Measurements from ENCODE around the gene TLL2.

TLL2 gene

DNA sequence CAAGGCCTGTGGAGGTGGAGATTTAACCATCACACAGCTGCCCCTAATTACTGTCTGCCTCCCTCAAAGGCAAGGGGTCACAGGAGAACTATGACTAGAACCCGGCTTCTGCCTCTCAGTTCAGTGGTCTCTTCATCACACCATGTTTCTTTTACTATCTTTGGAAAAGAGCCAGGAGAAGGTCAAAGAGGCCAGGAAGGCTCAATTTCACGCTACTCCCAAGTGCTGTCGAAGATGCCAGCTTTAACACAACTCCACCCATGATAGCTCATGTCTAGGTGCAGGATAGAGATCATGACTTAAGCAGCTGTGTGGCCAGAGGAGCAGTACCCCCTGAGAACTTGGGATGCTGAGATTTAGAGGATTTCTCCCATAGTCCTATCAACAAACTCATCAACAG lies 94.4 kb downstream of the TLL2 start:
- DNase-seq, result no peak

DNA sequence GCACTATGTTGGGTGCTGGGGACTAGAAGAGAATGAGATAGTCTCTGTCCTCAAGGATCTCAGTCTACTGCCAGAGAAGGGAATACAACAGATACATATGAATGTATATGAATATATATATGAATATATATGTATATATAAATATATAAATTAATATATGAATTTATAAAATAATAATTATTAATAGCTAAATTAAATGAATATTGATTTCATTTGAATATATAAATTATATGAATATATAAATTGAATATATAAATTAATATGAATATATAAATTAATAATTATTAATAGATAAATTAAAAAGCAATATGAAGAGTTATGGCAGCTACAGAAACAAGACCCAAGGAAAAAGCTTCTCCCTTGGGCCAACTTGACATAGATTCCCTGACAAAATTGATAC lies 95.1 kb downstream of the TLL2 start:
- DNase-seq, result no peak

- DNase-seq, result no peak
Observed at GRCh38 chr10:96417441-96417840, 96.3 kb downstream of the TLL2 start.

GRCh38 chr10:96416643-96417042 lies 97.1 kb downstream of the TLL2 start:
- DNase-seq, result no peak

GRCh38 chr10:96415891-96416554 lies 97.7 kb downstream of the TLL2 start:
- DNase-seq, result no peak

DNA sequence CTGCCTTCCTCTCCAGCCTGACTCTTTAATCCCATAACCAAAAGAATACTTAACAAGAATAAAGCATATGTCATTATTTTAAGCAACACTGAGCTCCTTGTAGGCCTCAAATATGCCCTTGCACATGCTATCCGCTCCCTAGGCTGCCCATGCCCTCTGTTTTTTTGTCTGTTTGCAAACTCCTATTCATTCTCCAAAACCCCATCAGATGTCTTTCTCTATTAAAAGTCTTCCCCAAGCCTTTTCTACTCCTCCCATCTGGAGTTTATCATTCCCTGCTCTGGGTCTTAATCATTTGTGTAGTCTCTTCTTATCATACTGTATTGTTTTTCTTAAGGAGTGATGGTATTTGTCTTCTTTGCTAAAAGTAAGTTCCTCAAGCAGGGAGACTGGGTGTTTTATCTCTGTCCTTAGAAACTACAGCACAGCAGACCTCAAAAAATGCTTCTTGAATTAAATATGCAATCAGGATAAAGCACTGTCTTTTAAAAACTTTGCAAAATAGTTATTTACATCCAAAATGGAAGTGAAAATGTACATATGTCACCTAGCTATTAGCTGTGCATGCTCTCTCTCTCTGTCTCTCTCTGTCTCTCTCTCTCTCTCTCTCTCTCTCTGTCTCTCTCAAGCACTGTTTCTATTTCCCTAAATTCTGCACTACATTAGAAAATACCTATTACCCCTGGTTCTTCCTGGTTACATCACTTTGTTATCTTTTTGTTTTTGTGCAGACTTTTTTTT lies 98.4 kb downstream of the TLL2 start:
- DNase-seq, result no peak

DNA sequence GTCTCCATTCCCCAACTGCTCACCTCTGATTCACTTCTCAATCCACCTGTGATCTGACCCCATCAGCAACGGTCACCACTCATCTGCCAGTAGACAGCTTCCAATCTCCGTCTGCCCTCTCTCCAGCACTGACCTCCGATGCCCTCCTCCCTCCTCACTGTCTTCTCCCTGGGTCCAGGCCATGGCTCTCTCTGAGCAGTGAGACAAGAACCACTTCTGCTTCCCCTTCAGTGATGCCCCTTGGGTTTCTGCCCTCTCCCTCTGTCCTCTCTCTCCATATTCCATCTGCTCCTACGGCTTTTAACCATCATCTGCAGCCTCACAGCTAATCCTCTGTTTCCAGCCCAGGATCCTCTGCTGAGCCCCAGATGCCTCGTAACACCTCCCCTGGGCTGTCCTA lies 99.4 kb downstream of the TLL2 start:
- no peak for DNase-seq

DNA sequence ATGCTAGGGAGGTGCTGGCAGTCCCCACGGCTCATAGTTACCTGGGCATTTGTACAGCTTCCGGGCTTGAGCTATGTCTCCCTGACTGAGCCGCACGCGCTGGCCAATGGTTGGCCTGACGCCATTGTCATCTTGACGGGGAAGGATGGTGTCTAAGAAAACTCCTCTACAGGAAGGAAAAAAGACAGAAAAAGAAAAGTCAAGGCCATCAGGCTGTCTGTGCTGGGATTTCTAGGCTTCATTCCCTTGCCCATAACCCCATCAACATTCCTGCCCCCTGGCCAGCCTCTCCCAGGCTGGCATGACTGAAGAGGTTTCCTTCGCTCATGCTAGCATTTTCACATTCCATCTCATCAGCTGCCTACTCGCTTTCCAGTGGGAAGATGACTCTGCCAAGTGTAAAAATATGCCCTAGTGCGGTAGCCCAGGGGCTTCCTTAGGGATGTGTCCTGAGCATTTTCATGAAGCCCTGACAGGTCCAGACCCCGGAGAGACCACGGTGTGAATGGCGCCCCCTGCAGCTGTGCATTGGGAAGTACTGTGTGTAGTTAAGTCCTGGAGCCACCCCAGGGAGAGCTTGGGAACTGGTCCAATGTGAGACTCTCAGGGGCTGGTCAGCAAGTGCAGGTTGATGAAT lies 100.5 kb downstream of the TLL2 start:
- DNase-seq, result no peak

DNA sequence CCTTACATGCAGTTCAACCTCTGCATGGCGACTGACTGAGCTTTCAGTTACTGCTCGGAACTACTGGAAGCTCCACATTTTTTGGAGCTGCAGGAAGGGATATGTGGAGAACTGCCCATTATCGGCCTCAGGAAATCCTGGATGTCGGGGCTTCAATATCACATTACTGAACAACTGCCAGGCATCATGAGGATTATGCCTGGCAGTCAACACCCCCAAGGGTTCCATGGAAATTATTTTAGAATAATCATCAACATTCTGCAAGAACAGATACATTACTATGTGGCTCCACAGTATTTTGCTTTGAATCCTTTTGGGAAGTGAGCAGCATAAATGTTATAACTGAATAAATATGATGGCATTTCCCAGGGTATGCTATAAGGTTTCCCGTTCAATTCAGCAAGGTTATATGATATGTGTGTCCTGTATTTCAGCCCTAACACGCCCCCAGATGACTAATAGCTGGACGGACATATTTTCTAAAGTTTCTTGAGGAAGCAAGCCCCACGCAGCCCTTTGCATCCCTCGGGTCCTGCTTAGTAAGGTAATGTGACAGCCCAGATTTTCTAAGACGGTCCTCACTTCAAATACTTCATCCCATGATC lies 101.9 kb downstream of the TLL2 start:
- no peak for DNase-seq

- no peak for DNase-seq
Observed at GRCh38 chr10:96410296-96410695, 103.4 kb downstream of the TLL2 start.

DNA sequence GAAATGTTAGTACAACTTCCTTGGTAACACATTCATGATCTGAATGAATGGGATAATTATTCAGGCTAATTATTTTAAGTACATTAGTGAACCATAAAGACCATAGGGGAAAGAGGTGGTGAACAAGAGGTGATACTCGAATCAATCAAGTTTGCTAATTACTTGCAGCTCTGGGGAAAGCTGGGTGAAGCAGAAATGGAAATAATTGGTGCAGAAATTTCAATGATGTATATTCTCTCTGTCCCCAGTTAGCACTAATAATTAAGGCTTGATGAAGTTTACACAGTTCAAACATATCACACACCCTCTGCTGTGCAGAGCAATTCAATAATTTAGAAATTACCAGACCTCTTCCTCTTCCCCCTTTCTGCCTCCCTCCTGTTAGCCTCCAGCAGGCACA lies 105.5 kb downstream of the TLL2 start:
- DNase-seq, result no peak

DNA sequence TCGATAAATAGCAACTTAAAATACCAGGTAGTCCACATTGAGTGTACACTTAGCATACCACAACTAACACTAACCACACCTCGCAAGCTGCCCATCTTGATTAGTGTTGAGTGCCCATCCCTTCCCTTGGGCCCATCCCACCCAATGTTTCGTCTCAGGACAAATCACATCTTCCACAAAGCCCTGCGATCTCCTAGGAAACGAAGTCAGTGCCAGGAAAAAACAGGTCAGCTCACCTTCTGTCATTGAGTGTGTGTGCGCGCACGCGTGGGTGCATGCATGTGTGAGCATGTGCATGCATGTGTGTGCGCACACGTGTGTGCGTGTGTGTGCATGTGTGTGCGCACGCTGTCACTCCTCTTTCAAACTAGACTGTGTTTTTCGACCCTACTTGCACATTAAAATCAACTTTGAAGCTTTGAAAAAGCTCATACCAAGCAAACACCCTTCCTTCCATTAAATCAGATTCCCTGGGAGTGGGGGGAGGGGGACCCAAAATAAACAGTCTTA lies 106.1 kb downstream of the TLL2 start:
- no peak for DNase-seq

DNA sequence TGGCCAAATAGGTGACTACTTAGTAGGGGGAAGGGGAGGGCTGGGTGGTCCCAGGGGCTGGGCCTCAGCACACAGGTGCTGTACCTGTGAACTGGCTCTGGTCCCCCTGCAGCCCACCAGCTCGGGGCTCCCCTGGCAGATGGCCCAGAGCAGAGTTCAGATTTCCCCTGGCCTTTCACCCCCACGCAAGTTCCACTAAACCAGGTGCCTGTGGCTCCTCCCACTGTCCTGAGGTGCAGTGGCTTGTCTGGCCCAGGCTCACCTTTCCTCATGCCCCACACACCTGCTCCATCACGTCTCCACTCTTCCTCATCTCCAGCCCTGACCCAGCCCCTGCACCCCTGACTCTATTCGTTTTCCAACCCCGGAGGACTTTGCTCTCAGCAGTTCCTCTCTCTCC lies 107.6 kb downstream of the TLL2 start:
- DNase-seq, result no peak

- no peak for DNase-seq
Observed at GRCh38 chr10:96402417-96403305, 111.1 kb downstream of the TLL2 start.

GRCh38 chr10:96401036-96401435 lies 112.7 kb downstream of the TLL2 start:
- DNase-seq, result no peak

- no peak for DNase-seq
Observed at GRCh38 chr10:96400465-96400864, 113.3 kb downstream of the TLL2 start.

GRCh38 chr10:96397902-96398301 lies 115.8 kb downstream of the TLL2 start:
- no peak for DNase-seq

DNA sequence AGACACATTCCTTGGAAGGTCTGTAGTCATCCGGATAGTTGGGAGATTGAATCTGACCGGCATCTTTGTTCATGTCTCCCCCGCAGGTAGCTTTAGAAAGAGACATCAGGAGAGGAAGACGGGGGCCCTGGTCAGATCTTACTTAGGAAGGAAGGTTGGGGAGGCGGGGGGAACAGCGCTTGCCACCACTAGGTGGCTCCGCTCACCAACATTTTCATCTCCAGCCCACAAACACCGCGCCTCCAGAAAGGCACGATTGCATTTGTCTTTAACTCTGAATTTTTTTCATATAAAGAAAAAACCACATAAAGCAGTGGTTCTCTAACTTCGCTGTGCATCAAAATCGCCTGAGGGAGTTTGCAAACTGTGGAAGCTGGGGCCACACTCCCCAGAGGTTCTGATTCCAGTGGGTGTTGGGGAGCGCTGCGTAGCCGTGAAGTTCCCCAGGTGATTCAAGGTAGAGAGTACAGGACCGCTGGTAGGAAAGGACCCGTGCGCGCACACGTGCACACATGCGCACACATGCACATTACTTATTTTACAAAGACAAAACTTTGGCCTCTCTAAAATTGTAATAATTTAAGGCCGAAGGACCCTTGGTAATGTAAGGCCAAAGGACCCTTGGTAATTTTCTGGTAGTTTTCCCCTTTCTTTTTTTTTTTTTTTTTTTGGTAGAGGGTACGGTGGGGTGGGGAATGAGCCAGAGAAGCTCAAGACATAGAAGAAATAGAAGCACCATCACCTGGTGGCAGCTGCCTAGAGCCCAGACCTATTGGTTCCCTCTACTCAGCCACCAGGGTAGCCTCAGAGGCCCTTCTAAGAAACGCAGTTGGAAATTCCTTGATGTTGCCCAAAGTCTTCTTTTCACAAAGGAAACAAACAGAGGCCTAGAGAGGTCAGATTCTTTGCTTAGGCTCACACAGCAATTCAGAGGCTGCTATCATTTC lies 117.5 kb downstream of the TLL2 start:
- DNase-seq, result peak; percentile 17

DNA sequence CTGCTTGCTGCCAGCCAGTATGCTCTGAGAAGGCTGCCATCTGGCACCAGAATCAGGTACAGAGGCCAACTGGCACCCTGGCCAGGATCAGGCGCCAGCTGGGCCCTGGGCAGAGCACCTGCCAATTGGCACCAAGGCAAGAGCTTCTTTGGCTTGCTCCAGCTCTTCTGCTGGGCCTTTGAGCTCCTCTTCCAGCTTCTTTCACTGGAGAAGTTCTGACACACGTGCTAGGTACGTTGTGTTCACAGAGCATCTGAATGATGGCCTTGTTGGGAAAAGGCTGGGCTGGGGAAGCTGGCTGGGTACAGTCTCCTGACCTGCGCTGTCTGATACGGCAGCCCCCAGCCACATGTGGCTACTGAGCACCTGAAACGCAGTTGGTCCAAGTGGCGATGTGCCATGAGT lies 123.3 kb downstream of the TLL2 start:
- DNase-seq, result no peak

- no peak for DNase-seq
Observed at GRCh38 chr10:96389785-96390184, 123.9 kb downstream of the TLL2 start.

GRCh38 chr10:96387601-96388000 lies 126.1 kb downstream of the TLL2 start:
- no peak for DNase-seq
